ENCODE data around the gene BRD3OS.

DNA sequence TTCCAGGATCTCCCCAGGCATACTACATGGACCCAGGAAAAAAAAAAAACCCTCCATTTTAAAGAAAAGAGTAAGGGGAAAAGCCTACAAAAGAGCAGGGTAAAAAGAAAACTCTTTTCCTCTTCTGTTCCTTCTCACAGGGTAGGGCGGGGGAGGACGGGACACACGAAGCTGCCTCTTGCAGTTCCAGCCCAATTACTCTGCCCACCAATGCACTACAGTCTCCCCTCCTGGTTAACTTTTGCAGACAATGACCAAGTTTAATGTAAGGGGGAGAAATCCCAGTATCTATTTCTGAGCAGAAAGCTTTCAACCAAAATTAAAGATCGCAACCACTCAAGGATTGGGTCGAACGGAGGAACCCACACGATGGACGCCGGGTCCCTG lies 41.2 kb downstream of the BRD3OS start:
- TF ChIP-seq, protein P1, sequence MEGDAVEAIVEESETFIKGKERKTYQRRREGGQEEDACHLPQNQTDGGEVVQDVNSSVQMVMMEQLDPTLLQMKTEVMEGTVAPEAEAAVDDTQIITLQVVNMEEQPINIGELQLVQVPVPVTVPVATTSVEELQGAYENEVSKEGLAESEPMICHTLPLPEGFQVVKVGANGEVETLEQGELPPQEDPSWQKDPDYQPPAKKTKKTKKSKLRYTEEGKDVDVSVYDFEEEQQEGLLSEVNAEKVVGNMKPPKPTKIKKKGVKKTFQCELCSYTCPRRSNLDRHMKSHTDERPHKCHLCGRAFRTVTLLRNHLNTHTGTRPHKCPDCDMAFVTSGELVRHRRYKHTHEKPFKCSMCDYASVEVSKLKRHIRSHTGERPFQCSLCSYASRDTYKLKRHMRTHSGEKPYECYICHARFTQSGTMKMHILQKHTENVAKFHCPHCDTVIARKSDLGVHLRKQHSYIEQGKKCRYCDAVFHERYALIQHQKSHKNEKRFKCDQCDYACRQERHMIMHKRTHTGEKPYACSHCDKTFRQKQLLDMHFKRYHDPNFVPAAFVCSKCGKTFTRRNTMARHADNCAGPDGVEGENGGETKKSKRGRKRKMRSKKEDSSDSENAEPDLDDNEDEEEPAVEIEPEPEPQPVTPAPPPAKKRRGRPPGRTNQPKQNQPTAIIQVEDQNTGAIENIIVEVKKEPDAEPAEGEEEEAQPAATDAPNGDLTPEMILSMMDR (IDR thresholded peaks at IDR 0.05; ENCODE audit: insufficient read depth, low read depth, low read length), result no peak
- TF ChIP-seq EZH2 (IDR thresholded peaks at IDR 0.05; ENCODE audit: insufficient read depth, low read length), result no peak

Measured in astrocyte (in vitro differentiated cells and primary cell).